H1 (cell line): Measurements from ENCODE around the gene OSBPL9. TPM values are rescaled to one million over a fixed set of nuclear protein-coding genes. Genes with fewer than 3 reads are reported as not detected.

Experiments
- CTCF ChIA-PET: fragments of 300-600 bp; sonication (Branson Sonifier 250); formaldehyde crosslinking; loops from one replicate; lab custom pipeline; 2021; ENCODE audit not compliant: partially characterized antibody; lab: Charles Lee
- POLR2A ChIA-PET: fragments of 300-600 bp; sonication (Branson Sonifier 250); formaldehyde crosslinking; loops from one replicate; lab custom pipeline; 2021; ENCODE audit warnings: inconsistent platforms; ENCODE audit not compliant: partially characterized antibody; lab: Charles Lee
- DNase-seq, 2 experiments: peaks; one replicate each; pipeline versions ENCODE4 v3.0.0 to v3.0.0-alpha.2; 2010 to 2022; ENCODE audit warnings: low spot score in 2 of 2, low read depth in 1 of 2, mixed read lengths in 1 of 2
- FAIRE-seq: peaks from 2 replicates; lab custom pipeline; 2011; peaks lifted over from hg19 to GRCh38; lab: Jason Lieb, UNC
- H2AFZ ChIP-seq: 2 replicates; pipeline ENCODE4 v1.8.1; 2012; ENCODE audit warnings: low read length, inconsistent platforms
- H2AK5ac ChIP-seq: 2 replicates; pipeline ENCODE4 v1.6.1; 2013; ENCODE audit warnings: low read depth, low read length
- H2BK120ac ChIP-seq: replicated peaks from 2 replicates; pipeline ENCODE3; 2013; ENCODE audit warnings: low read depth, low read length, inconsistent platforms
- H2BK12ac ChIP-seq: 2 replicates; pipeline ENCODE4 v1.6.1; 2013; ENCODE audit warnings: low read depth, low read length
- H2BK15ac ChIP-seq: 2 replicates; pipeline ENCODE4 v1.6.1; 2013; ENCODE audit warnings: low read length
- H2BK20ac ChIP-seq: 2 replicates; pipeline ENCODE4 v1.6.1; 2013; ENCODE audit warnings: low read length
- H2BK5ac ChIP-seq: 2 replicates; pipeline ENCODE4 v1.6.1; 2013; ENCODE audit warnings: low read depth, low read length
- H3K14ac ChIP-seq: 2 replicates; pipeline ENCODE4 v1.6.1; 2013; ENCODE audit warnings: inconsistent platforms; ENCODE audit not compliant: insufficient read length
- H3K18ac ChIP-seq: 2 replicates; pipeline ENCODE4 v1.6.1; 2013; ENCODE audit warnings: low read length; ENCODE audit errors: extremely low read depth
- H3K23ac ChIP-seq: 2 replicates; pipeline ENCODE4 v1.6.1; 2013; ENCODE audit warnings: inconsistent platforms; ENCODE audit not compliant: insufficient read length
- H3K23me2 ChIP-seq: 2 replicates; pipeline ENCODE4 v1.6.1; 2013; ENCODE audit warnings: low read depth, low read length
- H3K27ac ChIP-seq: 2 replicates; pipeline ENCODE4 v1.6.1; 2011; ENCODE audit warnings: low read depth, low read length, inconsistent platforms
- H3K27me3 ChIP-seq, 4 experiments: replicated peaks in 1 of 4; 1 replicate in 1 of 4; 2 replicates in 3 of 4; pipeline versions ENCODE4 v1.6.1 to v1.8.1; 2011 to 2013; ENCODE audit warnings: low read length in 3 of 4, mild to moderate bottlenecking in 3 of 4, inconsistent platforms in 2 of 4, mixed read lengths in 2 of 4, moderate library complexity in 1 of 4; ENCODE audit not compliant: control insufficient read depth in 3 of 4, insufficient read depth in 3 of 4; ENCODE audit errors: extremely low read depth in 1 of 4
- H3K36me3 ChIP-seq, 4 experiments: 2 replicates each; pipeline versions ENCODE4 v1.6.1 to v1.8.1; 2011 to 2013; ENCODE audit warnings: mild to moderate bottlenecking in 4 of 4, low read length in 3 of 4, moderate library complexity in 2 of 4, control low read depth in 1 of 4, inconsistent platforms in 1 of 4; ENCODE audit not compliant: insufficient read depth in 4 of 4, control insufficient read depth in 2 of 4
- H3K4ac ChIP-seq: replicated peaks from 2 replicates; pipeline ENCODE3; 2013; ENCODE audit warnings: low read length, low read depth, mixed read lengths, inconsistent platforms; ENCODE audit not compliant: insufficient read length
- H3K4me1 ChIP-seq, 4 experiments: replicated peaks in 1 of 4; 1 replicate in 1 of 4; 2 replicates in 3 of 4; pipeline versions ENCODE4 v1.6.1 to v1.8.1; 2011 to 2013; ENCODE audit warnings: low read length in 3 of 4, inconsistent platforms in 2 of 4, mixed read lengths in 1 of 4; ENCODE audit not compliant: insufficient read depth in 4 of 4, control insufficient read depth in 3 of 4
- H3K4me2 ChIP-seq, 2 experiments: 2 replicates each; pipeline versions ENCODE4 v1.6.1 to v1.8.1; 2011 to 2013; ENCODE audit warnings: low read depth in 2 of 2, low read length in 2 of 2, control low read depth in 1 of 2, inconsistent platforms in 1 of 2, mild to moderate bottlenecking in 1 of 2; ENCODE audit not compliant: insufficient read depth in 1 of 2
- H3K4me3 ChIP-seq, 4 experiments: fragments of 200-600, 300-600 bp in 1 of 4; sonication (generic), shearing (Covaris generic), sonication (Bioruptor Twin) in 1 of 4; 2 replicates each; pipeline versions ENCODE4 v1.5.1 to v1.8.1; 2011 to 2016; ENCODE audit warnings: low read length in 4 of 4, low read depth in 3 of 4, control low read depth in 2 of 4, inconsistent platforms in 2 of 4, mild to moderate bottlenecking in 2 of 4, mixed read lengths in 1 of 4, moderate library complexity in 1 of 4; ENCODE audit not compliant: insufficient read depth in 2 of 4; ENCODE audit errors: extremely low read depth in 1 of 4
- H3K56ac ChIP-seq: replicated peaks from 2 replicates; pipeline ENCODE3; 2013; ENCODE audit warnings: low read depth, mild to moderate bottlenecking, mixed read lengths, low read length, inconsistent platforms; ENCODE audit not compliant: insufficient read length
- H3K79me1 ChIP-seq: 2 replicates; pipeline ENCODE4 v1.6.1; 2013; ENCODE audit warnings: low read depth, low read length, control low read depth
- H3K79me2 ChIP-seq, 2 experiments: 2 replicates each; pipeline versions ENCODE4 v1.6.1 to v1.8.1; 2012 to 2013; ENCODE audit warnings: low read length in 2 of 2, mild to moderate bottlenecking in 2 of 2, inconsistent platforms in 1 of 2; ENCODE audit not compliant: insufficient read depth in 2 of 2, control insufficient read depth in 1 of 2
- H3K9ac ChIP-seq, 4 experiments: replicated peaks in 1 of 4; 1 replicate in 1 of 4; 2 replicates in 3 of 4; pipeline versions ENCODE4 v1.6.1 to v1.8.1; 2011 to 2013; ENCODE audit warnings: low read depth in 3 of 4, low read length in 3 of 4, control low read depth in 2 of 4, mild to moderate bottlenecking in 2 of 4, moderate library complexity in 2 of 4, inconsistent platforms in 1 of 4; ENCODE audit errors: extremely low read depth in 1 of 4
- H3K9me3 ChIP-seq, 2 experiments: 2 replicates each; pipeline versions ENCODE4 v1.6.1 to v1.8.1; 2012 to 2013; ENCODE audit warnings: mild to moderate bottlenecking in 2 of 2, moderate library complexity in 2 of 2, control low read depth in 1 of 2, inconsistent platforms in 1 of 2, low read depth in 1 of 2, low read length in 1 of 2, mixed read lengths in 1 of 2; ENCODE audit not compliant: insufficient read depth in 2 of 2
- H4K20me1 ChIP-seq, 2 experiments: replicated peaks in 1 of 2; 2 replicates each; pipeline versions ENCODE3 to v1.8.1; 2011 to 2013; ENCODE audit warnings: inconsistent platforms in 2 of 2, low read length in 2 of 2, mild to moderate bottlenecking in 1 of 2; ENCODE audit not compliant: insufficient read depth in 2 of 2, control insufficient read depth in 1 of 2
- H4K5ac ChIP-seq: 2 replicates; pipeline ENCODE4 v1.6.1; 2013; ENCODE audit warnings: low read length, low read depth, mixed read lengths, inconsistent platforms; ENCODE audit not compliant: insufficient read length
- H4K8ac ChIP-seq: 2 replicates; pipeline ENCODE4 v1.8.0; 2013; ENCODE audit warnings: mild to moderate bottlenecking, moderate library complexity, low read length, inconsistent platforms; ENCODE audit not compliant: insufficient read depth; ENCODE audit errors: extremely low read depth
- H4K91ac ChIP-seq: replicated peaks from 2 replicates; pipeline ENCODE3; 2013; ENCODE audit warnings: low read length, mixed read lengths, inconsistent platforms; ENCODE audit not compliant: insufficient read length
- CBX8 ChIP-seq: fragments of 300-800, 300-1000 bp; sonication (generic); IDR thresholded peaks from 2 replicates; pipeline ENCODE4 v1.7.1; 2016; ENCODE audit warnings: low read depth, low read length, borderline replicate concordance
- CEBPB ChIP-seq: IDR thresholded peaks from 2 replicates; pipeline ENCODE4 v1.6.1; 2012; ENCODE audit warnings: low read depth, low read length
- KDM4A ChIP-seq: IDR thresholded peaks from one replicate; pipeline ENCODE4 v1.7.1; 2012; ENCODE audit warnings: low read depth, mild to moderate bottlenecking, moderate library complexity, low read length, inconsistent platforms; ENCODE audit not compliant: severe bottlenecking
- POLR2A ChIP-seq, 2 experiments: IDR thresholded peaks; 1 replicate in 1 of 2; 2 replicates in 1 of 2; pipeline ENCODE4 v1.6.1; 2011; ENCODE audit warnings: low read depth in 2 of 2, low read length in 2 of 2, mild to moderate bottlenecking in 2 of 2; ENCODE audit errors: control extremely low read depth in 1 of 2
- POU5F1 ChIP-seq: IDR thresholded peaks from 2 replicates; pipeline ENCODE4 v1.6.1; 2011; ENCODE audit warnings: low read depth, mild to moderate bottlenecking, low read length, moderate library complexity
- RAD21 ChIP-seq, 2 experiments: IDR thresholded peaks in 1 of 2; conservative IDR thresholded peaks in 1 of 2; 2 replicates each; pipeline ENCODE4 v1.6.1; 2011; ENCODE audit warnings: low read depth in 2 of 2, low read length in 2 of 2, improper control_type of control experiment in 1 of 2, inconsistent platforms in 1 of 2, mild to moderate bottlenecking in 1 of 2, moderate library complexity in 1 of 2
- RBBP5 ChIP-seq: IDR thresholded peaks from 2 replicates; pipeline ENCODE4 v1.7.1; 2012; ENCODE audit warnings: low read depth, mild to moderate bottlenecking, inconsistent platforms, low read length, moderate library complexity, borderline replicate concordance
- RFX5 ChIP-seq: IDR thresholded peaks from 2 replicates; pipeline ENCODE4 v1.6.1; 2011; ENCODE audit warnings: low read depth, low read length, improper control_type of control experiment, borderline replicate concordance
- RXRA ChIP-seq: IDR thresholded peaks from 2 replicates; pipeline ENCODE4 v1.6.1; 2011; ENCODE audit warnings: low read depth, mild to moderate bottlenecking, low read length, moderate library complexity; ENCODE audit not compliant: insufficient read depth
- SP1 ChIP-seq: IDR thresholded peaks from 2 replicates; pipeline ENCODE4 v1.6.1; 2011; ENCODE audit warnings: low read depth, low read length
- SP2 ChIP-seq: IDR thresholded peaks from 2 replicates; pipeline ENCODE4 v1.6.1; 2012; ENCODE audit warnings: mild to moderate bottlenecking, low read length, inconsistent platforms
- TCF12 ChIP-seq: IDR thresholded peaks from 2 replicates; pipeline ENCODE4 v1.6.1; 2011; ENCODE audit warnings: low read depth, mild to moderate bottlenecking, low read length
- USF2 ChIP-seq: IDR thresholded peaks from 2 replicates; pipeline ENCODE4 v1.6.1; 2011; ENCODE audit warnings: low read length, improper control_type of control experiment
- WGBS, 2 experiments: shearing (Covaris generic) in 1 of 2; methylation state at CpG; one replicate each; pipeline versions ENCODE4 v1.1.6 to v1.1.7; 2013 to 2015; ENCODE audit warnings: low lambda C conversion rate in 2 of 2, mixed read lengths in 2 of 2, inconsistent platforms in 1 of 2, low coverage in 1 of 2, missing lambda C conversion rate in 1 of 2; ENCODE audit not compliant: insufficient replicate concordance in 2 of 2, insufficient coverage in 1 of 2, insufficient read length in 1 of 2; ENCODE audit errors: extremely low coverage in 1 of 2, missing lambda C conversion rate in 1 of 2; 5-methylcytosine and 5-hydroxymethylcytosine counted together
- polyA plus RNA-seq, 7 experiments: library from polyadenylated mRNA; depleted of rRNA in 3 of 7; stranded (reverse) in 5 of 7; unstranded in 2 of 7; fragments of >200 nt in 5 of 7; fragments of 200-250 nt in 2 of 7; gene quantifications; 1 replicate in 5 of 7; 2 replicates in 1 of 7; 4 replicates in 1 of 7; pipeline versions ENCODE4 v1.2.1 to v1.2.3, GENCODE V29; 2011 to 2013; ENCODE audit warnings: missing spikeins in 2 of 7, mixed read lengths in 2 of 7
- total RNA-seq: library from RNA; stranded (reverse); fragmentation: NEBNext Ultra II Directional; extraction: Animal tissue kit (Norgen Biotek cat#: 25700); gene quantifications from 2 replicates; pipeline ENCODE4 v1.2.1, GENCODE V29; 2021

The OSBPL9 gene
- total and polyA plus RNA-seq, 2 of the 8 experiments (the other 6 are each of a cell fraction or from before 2014, with no cell fraction given): 58.2 to 71.6 TPM

DNA sequence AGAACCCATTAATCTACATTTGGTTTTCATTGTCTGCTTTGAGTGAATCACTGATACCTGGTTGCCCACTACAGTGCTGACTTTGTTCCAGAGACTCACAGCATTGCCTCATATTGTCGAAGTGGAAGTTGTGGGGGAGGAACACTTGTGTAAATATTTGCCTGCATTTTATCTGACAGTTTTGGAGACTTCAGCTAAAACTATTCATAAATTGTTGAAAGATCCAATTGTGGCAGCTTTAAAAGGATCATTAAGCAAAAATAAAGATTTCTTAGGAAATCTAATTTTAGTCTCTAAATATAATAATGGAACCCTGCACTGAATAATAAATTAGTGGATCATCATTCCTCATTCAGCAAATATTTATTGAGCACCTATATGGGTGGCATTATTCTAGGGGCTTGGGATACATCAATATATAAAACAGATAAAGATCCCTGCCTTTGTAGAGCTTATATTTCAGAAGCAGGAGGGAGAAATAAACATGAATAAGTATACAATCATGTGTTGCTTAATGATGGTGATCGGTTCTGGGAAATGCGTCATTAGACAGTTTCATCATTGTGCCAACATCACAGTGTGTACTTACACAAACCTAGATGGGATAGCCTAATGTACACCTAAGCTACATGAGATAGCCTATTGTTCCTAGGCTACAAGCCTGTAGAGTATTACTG is 73.5 kb downstream of the OSBPL9 start:
- no peak overlapping the region for H4K8ac ChIP-seq
- FAIRE-seq: no peak
- TF ChIP-seq POLR2A (IDR thresholded peaks at IDR 0.05; ENCODE audit: control extremely low read depth in 1 of 2, low read depth in 2 of 2, low read length in 2 of 2) (no peak), RFX5 (no peak), TCF12 (no peak), SP1 (no peak), SP2 (no peak), USF2 (no peak), CEBPB (no peak), RBBP5 (no peak), CBX8 (no peak), KDM4A (no peak), RXRA (no peak), POU5F1 (no peak), RAD21 (IDR thresholded peaks at IDR 0.05 in 1 of 2, conservative IDR thresholded peaks at IDR 0.05 in 1 of 2; ENCODE audit: low read depth in 2 of 2, low read length in 2 of 2) (no peak)

More for the DNA sequence above, 73.5 kb downstream of the OSBPL9 start:
- H3K4ac ChIP-seq: no peak overlapping the region
- H3K4me1 ChIP-seq: no peaks in the 10 kb centered on the region; a peak in 1 of 7 replicates
- WGBS, 2 experiments: 96% methylated on average over 3 of the region's 3 CpGs; no CpG with 5 or more reads in 1 of the 2 experiments
- no peak overlapping the region for H3K4me3 ChIP-seq
- no peaks in the 10 kb centered on the region for H4K20me1 ChIP-seq
- H3K23me2 ChIP-seq: no peaks in the 10 kb centered on the region
- H3K27ac ChIP-seq: no peak overlapping the region
- no peak overlapping the region for H2AFZ ChIP-seq
- no peak overlapping the region for H2BK120ac ChIP-seq
- no peak overlapping the region for H2AK5ac ChIP-seq
- no peak overlapping the region for H3K9ac ChIP-seq
- no peaks in the 10 kb centered on the region for H3K79me2 ChIP-seq
- POLR2A ChIA-PET: interaction anchor here (1.5 kb wide), 1 partner anchor 9 kb away, joined by 3 read pairs; no protein-coding TSS in a partner anchor
- no peaks in the 10 kb centered on the region; the same call in 1 of the 2 replicates for H3K79me1 ChIP-seq
- no peak overlapping the region for H2BK15ac ChIP-seq
- no peak overlapping the region for H3K23ac ChIP-seq
- H3K27me3 ChIP-seq: no peaks in the 10 kb centered on the region
- no peaks in the 10 kb centered on the region for H3K36me3 ChIP-seq
- no peak overlapping the region for H2BK5ac ChIP-seq
- H3K56ac ChIP-seq: no peak overlapping the region
- no peak overlapping the region for H2BK20ac ChIP-seq
- no peak overlapping the region for H3K14ac ChIP-seq
- DNase-seq: no peak
- no peaks in the 10 kb centered on the region for H3K9me3 ChIP-seq
- H3K18ac ChIP-seq: no peak overlapping the region
- CTCF ChIA-PET: interaction anchor here (0.6 to 1.1 kb wide), 3 partner anchors 18 to 78 kb away, joined by 3 to 4 read pairs (median 3); no protein-coding TSS in a partner anchor
- H2BK12ac ChIP-seq: no peak overlapping the region
- no peak overlapping the region for H4K5ac ChIP-seq
- H4K91ac ChIP-seq: no peak overlapping the region
- H3K4me2 ChIP-seq: no peak overlapping the region
